Mammary epithelial cell (primary cell): ENCODE measurements around the gene SLC15A3.

Source experiments
- CTCF ChIP-seq, 2 donors: IDR thresholded peaks in 1 of 2; conservative IDR thresholded peaks in 1 of 2; 2 replicates each; pipeline ENCODE4 v1.5.1; 2011 to 2012; ENCODE audit warnings: inconsistent platforms in 2 of 2, low read length in 2 of 2, mild to moderate bottlenecking in 2 of 2, control low read depth in 1 of 2, low read depth in 1 of 2; ENCODE audit not compliant: insufficient read depth in 1 of 2; ENCODE audit errors: extremely low read depth in 1 of 2
- EZH2 ChIP-seq: IDR thresholded peaks from 2 replicates; pipeline ENCODE4 v1.6.1; 2012; ENCODE audit warnings: low read length, inconsistent platforms, borderline replicate concordance

- TF ChIP-seq CTCF (conservative IDR thresholded peaks at IDR 0.05 in 1 of 2, IDR thresholded peaks at IDR 0.05 in 1 of 2; ENCODE audit: extremely low read depth in 1 of 2, insufficient read depth in 1 of 2, low read depth in 1 of 2, low read length in 2 of 2) (no peak), EZH2 (no peak)
Measured at GRCh38 chr11:60955571-60955970, 3.6 kb upstream of the SLC15A3 start.
